GM23248 (cell line): ENCODE results near the gene RBP5. TPM values are rescaled to one million over a fixed set of nuclear protein-coding genes. Genes with fewer than 3 reads are reported as not detected.

Experiments used
- DNase-seq: peaks from one replicate; pipeline ENCODE4 v3.0.0-alpha.2; 2015
- H2AFZ ChIP-seq: fragments of 200-600 bp; sonication (generic); 2 replicates; pipeline ENCODE4 v1.6.1; 2016; ENCODE audit warnings: antibody characterized with exemption
- H3F3A ChIP-seq: fragments of 200-600 bp; sonication (generic); 2 replicates; pipeline ENCODE4 v1.6.1; 2016; ENCODE audit warnings: mild to moderate bottlenecking, antibody characterized with exemption, mixed run types; ENCODE audit not compliant: insufficient read depth
- H3K27ac ChIP-seq: fragments of 200-600 bp; sonication (generic); 2 replicates; pipeline ENCODE4 v1.5.1; 2016; ENCODE audit warnings: mild to moderate bottlenecking
- H3K27me3 ChIP-seq: fragments of 200-600 bp; sonication (generic); replicated peaks from 2 replicates; pipeline ENCODE4 v1.6.1; 2016; ENCODE audit warnings: mild to moderate bottlenecking; ENCODE audit not compliant: insufficient read depth
- H3K36me3 ChIP-seq: fragments of 200-600 bp; sonication (generic); 2 replicates; pipeline ENCODE4 v1.6.1; 2016; ENCODE audit warnings: low read depth, mild to moderate bottlenecking
- H3K4me1 ChIP-seq: fragments of 200-600 bp; sonication (generic); 2 replicates; pipeline ENCODE4 v1.6.1; 2016; ENCODE audit warnings: mild to moderate bottlenecking; ENCODE audit not compliant: insufficient read depth
- H3K4me2 ChIP-seq: fragments of 200-600 bp; sonication (generic); one replicate; pipeline ENCODE4 v1.6.1; 2016; ENCODE audit warnings: mild to moderate bottlenecking; ENCODE audit not compliant: unreplicated experiment
- H3K4me3 ChIP-seq: fragments of 200-600 bp; sonication (generic); 2 replicates; pipeline ENCODE4 v1.5.1; 2016; ENCODE audit warnings: mild to moderate bottlenecking
- H3K79me2 ChIP-seq: fragments of 200-600 bp; sonication (generic); 2 replicates; pipeline ENCODE4 v1.6.1; 2016; ENCODE audit warnings: mild to moderate bottlenecking; ENCODE audit not compliant: insufficient read depth
- H3K9ac ChIP-seq: fragments of 200-600 bp; sonication (generic); 2 replicates; pipeline ENCODE4 v1.6.1; 2016; ENCODE audit warnings: mild to moderate bottlenecking
- H3K9me2 ChIP-seq: fragments of 200-600 bp; sonication (generic); 2 replicates; pipeline ENCODE4 v1.6.1; 2016; ENCODE audit warnings: mixed run types, mild to moderate bottlenecking, moderate library complexity; ENCODE audit not compliant: insufficient read depth
- H3K9me3 ChIP-seq: fragments of 200-600 bp; sonication (generic); one replicate; pipeline ENCODE4 v1.6.1; 2017; ENCODE audit warnings: low read depth
- H4K20me1 ChIP-seq: fragments of 200-600 bp; sonication (generic); 2 replicates; pipeline ENCODE4 v1.6.0; 2016; ENCODE audit not compliant: insufficient read depth
- EZH2 ChIP-seq: fragments of 200-600 bp; sonication (generic); IDR thresholded peaks from 2 replicates; pipeline ENCODE4 v1.6.1; 2018; ENCODE audit warnings: antibody characterized with exemption, mild to moderate bottlenecking; ENCODE audit not compliant: insufficient read depth, poor library complexity, severe bottlenecking
- EZH2phosphoT487 ChIP-seq: fragments of 200-600 bp; sonication (generic); IDR thresholded peaks from 2 replicates; pipeline ENCODE4 v1.6.1; 2018; ENCODE audit warnings: antibody characterized with exemption, moderate library complexity, mild to moderate bottlenecking, low read depth; ENCODE audit not compliant: insufficient read depth
- WGBS, 2 experiments: methylation state at CpG; one replicate each; pipeline ENCODE4 v1.1.6; 2015 to 2017; ENCODE audit warnings: low lambda C conversion rate in 2 of 2, low coverage in 1 of 2; ENCODE audit errors: missing lambda C conversion rate in 2 of 2; 5-methylcytosine and 5-hydroxymethylcytosine counted together
- in situ Hi-C: fragments of 300-500 bp; cut with MboI; formaldehyde crosslinking; loops from 2 replicates; pipeline ENCODE4 v1.15.0; 2020
- polyA plus RNA-seq: library from polyadenylated mRNA; unstranded; fragments of >200 nt; fragmentation: Nextera tagmentation; extraction: Ambion mirVana; gene quantifications from 2 replicates; pipeline ENCODE4 v1.2.1, GENCODE V29; 2016
- total RNA-seq: library from RNA; depleted of rRNA; stranded (reverse); fragments of >200 nt; shearing (Covaris generic); gene quantifications from 2 replicates; pipeline ENCODE4 v1.2.3, GENCODE V29; 2014

RBP5 gene
- total and polyA plus RNA-seq, 2 experiments from 2014 or later: 0.38 TPM; not detected in 1

GRCh38 chr12:7151532-7151931 lies 22.8 kb upstream of the RBP5 start:
- in situ Hi-C loops: no loop called here
- no peak for DNase-seq
- Histone ChIP-seq H3K4me1 (no peaks in the 10 kb centered on the region), H3K9ac (no peak overlapping the region), H3K79me2 (no peaks in the 10 kb centered on the region), H3K27me3 (no peaks in the 10 kb centered on the region), H3K36me3 (peaks cover 16% of the 10 kb centered on the region; the same call in 1 of the 2 replicates), H3K4me3 (no peak overlapping the region), H3K4me2 (no peak overlapping the region), H3K9me2 (no peaks in the 10 kb centered on the region), H3K27ac (no peak overlapping the region), H2AFZ (no peak overlapping the region), H4K20me1 (no peaks in the 10 kb centered on the region), H3K9me3 (no peaks in the 10 kb centered on the region), H3F3A (no peaks in the 10 kb centered on the region)
- TF ChIP-seq EZH2: no peak
- 93% methylated on average over 6 of the region's 6 CpGs for WGBS, 2 experiments

- Histone ChIP-seq H3K27ac (no peak overlapping the region), H3K4me1 (no peaks in the 10 kb centered on the region), H3K27me3 (no peaks in the 10 kb centered on the region), H3K9me3 (no peaks in the 10 kb centered on the region), H3K36me3 (peaks cover 16% of the 10 kb centered on the region; the same call in 1 of the 2 replicates), H3K9ac (no peak overlapping the region), H3K4me2 (no peak overlapping the region), H2AFZ (no peak overlapping the region), H3K79me2 (no peaks in the 10 kb centered on the region), H3F3A (no peaks in the 10 kb centered on the region), H4K20me1 (no peaks in the 10 kb centered on the region), H3K4me3 (no peak overlapping the region), H3K9me2 (no peaks in the 10 kb centered on the region)
- no peak for TF ChIP-seq EZH2
- TF ChIP-seq EZH2phosphoT487: no peak
- in situ Hi-C loops: no loop called here
- DNase-seq: no peak
- WGBS, 2 experiments: 87 to 93% methylated on average over 5 to 6 of the region's 6 CpGs
These were observed 22.2 kb upstream of the RBP5 start for GRCh38 chr12:7150841-7151240.

GRCh38 chr12:7150356-7150755 lies 21.7 kb upstream of the RBP5 start:
- Histone ChIP-seq H3F3A (0 out of 2 replicates have a peak, but pooled peaks cover 4% of the 10 kb centered on the region), H3K9ac (no peak overlapping the region), H3K36me3 (peaks cover 16% of the 10 kb centered on the region; the same call in 1 of the 2 replicates), H4K20me1 (no peaks in the 10 kb centered on the region), H3K79me2 (no peaks in the 10 kb centered on the region), H3K9me3 (no peaks in the 10 kb centered on the region), H3K9me2 (no peaks in the 10 kb centered on the region), H3K4me1 (peaks cover 1% of the 10 kb centered on the region; the same call in 1 of the 2 replicates), H3K27ac (no peak overlapping the region), H3K27me3 (no peaks in the 10 kb centered on the region), H3K4me2 (no peak overlapping the region), H2AFZ (no peak overlapping the region), H3K4me3 (no peak overlapping the region)
- no peak for DNase-seq
- in situ Hi-C loops: no loop called here
- WGBS, 2 experiments: 91 to 97% methylated on average over 12 of the region's 12 CpGs
- TF ChIP-seq EZH2phosphoT487: no peak
- TF ChIP-seq EZH2: no peak

- no peak overlapping the region for H2AFZ ChIP-seq
- H3K27me3 ChIP-seq: no peaks in the 10 kb centered on the region
- no peaks in the 10 kb centered on the region for H3K79me2 ChIP-seq
- no peak overlapping the region for H3K27ac ChIP-seq
- H3F3A ChIP-seq: 0 out of 2 replicates have a peak, but pooled peaks cover 4% of the 10 kb centered on the region
- no peaks in the 10 kb centered on the region for H3K9me3 ChIP-seq
- WGBS, 2 experiments: 94% methylated on average over 7 of the region's 7 CpGs
- peaks cover 11% of the 10 kb centered on the region; the same call in 1 of the 2 replicates for H3K4me1 ChIP-seq
- H3K9me2 ChIP-seq: no peaks in the 10 kb centered on the region
- H3K9ac ChIP-seq: no peak overlapping the region
- TF ChIP-seq EZH2: no peak
- no peak for TF ChIP-seq EZH2phosphoT487
- in situ Hi-C loops: no loop called here
- no peaks in the 10 kb centered on the region for H4K20me1 ChIP-seq
- H3K36me3 ChIP-seq: 0 out of 2 replicates have a peak, but pooled peaks cover 10% of the 10 kb centered on the region
- DNase-seq: no peak
- no peak overlapping the region for H3K4me2 ChIP-seq
- no peak overlapping the region for H3K4me3 ChIP-seq
These were observed 18.2 kb upstream of the RBP5 start for GRCh38 chr12:7146906-7147305.

- no peaks in the 10 kb centered on the region for H4K20me1 ChIP-seq
- H3K9me2 ChIP-seq: no peaks in the 10 kb centered on the region
- TF ChIP-seq EZH2 (no peak), EZH2phosphoT487 (no peak)
- H3K9me3 ChIP-seq: no peaks in the 10 kb centered on the region
- H3K4me3 ChIP-seq: no peak overlapping the region
- WGBS, 2 experiments: 73 to 75% methylated on average over 7 of the region's 7 CpGs
- no peak overlapping the region for H2AFZ ChIP-seq
- H3K36me3 ChIP-seq: 0 out of 2 replicates have a peak, but pooled peaks cover 10% of the 10 kb centered on the region
- H3K27me3 ChIP-seq: no peaks in the 10 kb centered on the region
- in situ Hi-C loops: no loop called here
- H3K4me1 ChIP-seq: peaks cover 11% of the 10 kb centered on the region; the same call in 1 of the 2 replicates
- no peak for DNase-seq
- no peak overlapping the region for H3K4me2 ChIP-seq
- 0 out of 2 replicates have a peak, but pooled peaks cover 4% of the 10 kb centered on the region for H3F3A ChIP-seq
- no peak overlapping the region for H3K9ac ChIP-seq
- H3K79me2 ChIP-seq: no peaks in the 10 kb centered on the region
- no peak overlapping the region for H3K27ac ChIP-seq
These were observed 17.5 kb upstream of the RBP5 start for GRCh38 chr12:7146228-7146627.
